Measurements from ENCODE around the gene CLIP3.

GRCh38 chr19:36081385-36081784 is 48.7 kb upstream of the CLIP3 start:
- TF ChIP-seq POLR2A (IDR thresholded peaks at IDR 0.05), result no peak
- TF ChIP-seq, protein P1, sequence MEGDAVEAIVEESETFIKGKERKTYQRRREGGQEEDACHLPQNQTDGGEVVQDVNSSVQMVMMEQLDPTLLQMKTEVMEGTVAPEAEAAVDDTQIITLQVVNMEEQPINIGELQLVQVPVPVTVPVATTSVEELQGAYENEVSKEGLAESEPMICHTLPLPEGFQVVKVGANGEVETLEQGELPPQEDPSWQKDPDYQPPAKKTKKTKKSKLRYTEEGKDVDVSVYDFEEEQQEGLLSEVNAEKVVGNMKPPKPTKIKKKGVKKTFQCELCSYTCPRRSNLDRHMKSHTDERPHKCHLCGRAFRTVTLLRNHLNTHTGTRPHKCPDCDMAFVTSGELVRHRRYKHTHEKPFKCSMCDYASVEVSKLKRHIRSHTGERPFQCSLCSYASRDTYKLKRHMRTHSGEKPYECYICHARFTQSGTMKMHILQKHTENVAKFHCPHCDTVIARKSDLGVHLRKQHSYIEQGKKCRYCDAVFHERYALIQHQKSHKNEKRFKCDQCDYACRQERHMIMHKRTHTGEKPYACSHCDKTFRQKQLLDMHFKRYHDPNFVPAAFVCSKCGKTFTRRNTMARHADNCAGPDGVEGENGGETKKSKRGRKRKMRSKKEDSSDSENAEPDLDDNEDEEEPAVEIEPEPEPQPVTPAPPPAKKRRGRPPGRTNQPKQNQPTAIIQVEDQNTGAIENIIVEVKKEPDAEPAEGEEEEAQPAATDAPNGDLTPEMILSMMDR (IDR thresholded peaks at IDR 0.05), result no peak
- no peak for TF ChIP-seq POLR2AphosphoS5 (IDR thresholded peaks at IDR 0.05)
- TF ChIP-seq EP300 (IDR thresholded peaks at IDR 0.05), result no peak

Data from upper lobe of left lung (tissue), 4 donors.